HG02938 (cell line): Measurements from ENCODE around the gene FOXI3.
"Not testable (repeated sequence)": the region's sequence is repeated elsewhere in the genome, so short reads cannot be mapped to it uniquely, and the experiment has no call there.

ENCODE experiments used
- ATAC-seq: cut with Tn5 transposase; IDR thresholded peaks from one replicate; pipeline ENCODE4 v1.9.1; 2021; ENCODE audit warnings: mild to moderate bottlenecking, moderate library complexity; ENCODE audit not compliant: unreplicated experiment

The FOXI3 gene

DNA sequence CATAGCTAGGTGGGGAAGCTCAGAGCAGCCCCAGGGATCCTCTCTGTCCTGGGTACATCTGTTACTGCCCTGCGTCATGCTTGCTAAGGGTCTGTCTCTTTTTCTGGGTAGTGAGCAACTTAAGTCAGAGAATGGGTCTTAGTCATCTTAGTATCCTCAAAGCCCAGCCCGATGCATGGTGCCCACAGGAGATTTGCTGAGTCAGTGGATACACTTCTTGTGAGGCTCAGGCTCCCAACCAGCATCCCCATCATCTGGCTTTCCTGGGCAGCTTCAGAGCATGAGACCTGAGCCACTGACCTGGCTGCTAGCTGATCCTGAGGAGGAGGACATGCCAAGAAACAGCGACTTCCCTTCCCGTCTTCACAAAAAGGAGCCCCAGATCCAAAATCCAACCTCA is 10.0 kb downstream of the FOXI3 start:
- no peak for ATAC-seq

DNA sequence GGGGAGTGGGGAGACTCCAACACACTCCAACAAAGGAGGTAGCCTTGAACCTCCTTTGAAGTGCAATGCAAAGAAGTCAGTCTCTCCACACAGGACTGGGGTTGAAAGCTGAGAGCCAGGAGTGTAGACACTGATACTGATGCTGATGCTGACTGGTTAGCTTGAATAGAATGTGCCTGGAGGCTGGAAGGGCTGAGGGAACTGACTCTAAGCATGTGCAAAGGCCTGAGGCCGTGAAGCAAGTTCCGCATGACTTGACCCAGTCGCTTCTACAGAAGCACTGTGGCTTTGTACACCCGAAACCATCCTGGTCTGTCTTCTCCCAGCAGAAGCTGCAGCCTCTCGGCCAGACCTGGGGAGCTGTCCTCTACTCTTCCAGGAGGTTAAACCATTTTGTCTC is 10.4 kb downstream of the FOXI3 start:
- no peak for ATAC-seq

DNA sequence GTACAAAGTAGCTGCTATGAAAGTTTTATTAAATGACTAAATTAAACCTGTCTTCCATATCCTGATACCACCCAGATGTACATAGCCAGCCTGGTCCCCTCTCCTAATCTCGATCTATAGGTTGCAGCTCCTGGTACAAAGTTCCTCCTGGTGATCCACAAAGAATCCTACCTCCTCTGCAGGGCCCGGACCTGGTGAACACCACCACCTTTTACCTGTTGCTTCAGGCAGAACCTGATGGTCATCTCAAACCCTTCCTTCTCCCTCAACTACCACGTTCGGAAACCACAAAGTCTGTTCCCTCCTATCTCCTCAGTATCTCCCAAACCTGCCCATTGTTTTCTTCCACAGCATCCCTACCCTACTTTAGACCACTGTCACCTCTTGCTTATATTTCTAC is 15.5 kb downstream of the FOXI3 start:
- no peak for ATAC-seq

DNA sequence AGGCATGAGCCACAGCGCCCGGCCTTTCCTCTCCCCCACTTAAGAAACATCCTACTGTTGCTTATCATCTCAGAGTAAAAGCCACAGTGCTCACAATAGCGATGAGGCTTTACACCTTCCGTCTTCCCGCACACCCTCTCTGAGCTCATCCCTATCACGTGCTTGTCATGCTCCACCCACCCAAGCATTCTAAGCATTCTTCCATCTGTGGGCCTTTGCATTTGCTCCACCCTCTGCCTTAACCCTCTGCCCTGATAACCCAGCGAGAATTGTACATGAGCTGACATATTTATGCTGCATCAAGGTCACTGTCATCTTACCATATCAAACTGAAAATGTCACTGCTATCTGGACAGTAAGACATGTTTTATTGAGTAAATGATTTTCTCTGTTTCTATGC is 22.6 kb downstream of the FOXI3 start:
- no peak for ATAC-seq

DNA sequence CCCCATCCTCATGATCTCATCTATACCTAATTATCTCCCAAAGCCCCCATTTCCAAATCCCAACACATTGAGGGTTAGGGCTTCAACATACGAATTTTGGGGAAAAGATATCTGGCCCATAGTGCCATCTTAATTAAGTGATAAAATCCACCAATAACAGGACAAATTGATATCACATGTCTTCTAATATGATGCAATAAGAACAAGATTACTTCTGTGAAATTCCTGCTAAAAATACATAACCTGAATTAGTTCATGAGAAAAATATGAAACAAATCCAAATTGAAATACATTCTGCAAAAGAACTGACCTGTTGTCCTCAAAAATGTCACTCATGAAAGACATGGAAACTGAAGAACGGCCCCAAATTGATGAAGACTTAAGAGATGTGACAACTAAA is 28.8 kb downstream of the FOXI3 start:
- ATAC-seq, result no peak

DNA sequence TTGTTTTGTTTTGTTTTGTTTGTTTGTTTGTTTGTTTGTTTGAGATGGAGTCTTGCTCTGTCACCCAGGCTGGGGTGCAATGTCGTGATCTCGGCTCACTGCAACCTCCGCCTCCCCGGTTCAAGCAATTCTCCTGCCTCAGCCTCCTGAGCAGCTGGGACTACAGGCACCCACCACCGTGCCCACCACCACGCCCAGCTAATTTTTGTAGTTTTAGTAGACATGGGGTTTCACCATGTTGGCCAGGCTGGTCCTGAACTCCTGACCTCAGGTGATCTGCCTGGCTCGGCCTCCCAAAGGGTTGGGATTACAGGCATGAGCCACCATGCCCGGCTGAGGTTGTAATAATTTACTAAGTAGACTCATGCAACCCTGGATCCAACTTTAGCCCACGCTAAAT is 33.4 kb downstream of the FOXI3 start:
- not testable (repeated sequence) for ATAC-seq

DNA sequence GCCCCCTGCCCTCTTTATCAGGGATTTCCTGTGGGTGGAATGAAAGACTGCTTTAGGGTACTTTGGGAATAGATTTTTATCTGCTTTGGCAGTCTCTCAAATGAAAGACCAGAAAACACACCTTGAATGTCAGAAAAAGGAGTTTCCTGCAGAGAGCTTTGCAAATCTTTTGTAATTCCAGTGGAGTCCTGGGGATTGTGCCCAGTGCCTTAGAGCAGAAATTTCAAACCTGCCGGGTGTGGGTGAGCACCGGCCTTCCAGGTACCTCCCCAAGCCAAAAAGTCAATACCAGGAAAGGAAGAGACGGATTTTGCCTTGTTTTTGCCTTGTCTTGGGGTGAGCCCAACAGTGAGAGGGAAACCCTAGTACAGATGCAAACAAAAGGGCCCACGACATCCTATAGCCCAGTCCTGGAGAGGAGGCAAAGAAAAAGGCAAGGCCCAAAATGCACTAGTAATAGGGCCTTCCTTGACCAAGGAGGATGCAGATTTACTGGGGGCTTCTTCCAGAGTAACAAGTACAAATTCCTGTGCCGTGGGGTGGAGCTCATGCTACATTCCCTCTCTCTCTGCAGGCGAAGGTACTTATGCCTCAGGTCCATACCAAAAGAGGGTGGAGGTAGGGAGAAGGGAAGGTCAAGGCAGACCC is 36.4 kb downstream of the FOXI3 start:
- ATAC-seq, result no peak

DNA sequence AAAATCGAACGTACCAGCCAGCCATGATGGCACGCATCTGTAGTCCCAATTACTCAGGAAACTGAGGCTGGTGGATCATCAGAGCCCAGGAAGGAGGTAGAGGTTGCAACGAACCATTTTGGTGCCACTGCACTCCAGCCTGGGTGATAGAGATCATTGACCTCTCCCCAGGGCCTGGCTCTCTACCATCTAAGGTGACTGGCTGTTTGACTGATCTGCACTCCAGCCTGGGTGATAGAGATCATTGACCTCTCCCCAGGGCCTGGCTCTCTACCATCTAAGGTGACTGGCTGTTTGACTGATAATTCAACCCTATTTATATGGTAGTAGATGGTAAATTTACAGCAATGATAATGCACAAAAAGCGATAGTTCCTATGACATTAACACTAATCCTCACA is 43.6 kb downstream of the FOXI3 start:
- ATAC-seq, result not testable (repeated sequence)

DNA sequence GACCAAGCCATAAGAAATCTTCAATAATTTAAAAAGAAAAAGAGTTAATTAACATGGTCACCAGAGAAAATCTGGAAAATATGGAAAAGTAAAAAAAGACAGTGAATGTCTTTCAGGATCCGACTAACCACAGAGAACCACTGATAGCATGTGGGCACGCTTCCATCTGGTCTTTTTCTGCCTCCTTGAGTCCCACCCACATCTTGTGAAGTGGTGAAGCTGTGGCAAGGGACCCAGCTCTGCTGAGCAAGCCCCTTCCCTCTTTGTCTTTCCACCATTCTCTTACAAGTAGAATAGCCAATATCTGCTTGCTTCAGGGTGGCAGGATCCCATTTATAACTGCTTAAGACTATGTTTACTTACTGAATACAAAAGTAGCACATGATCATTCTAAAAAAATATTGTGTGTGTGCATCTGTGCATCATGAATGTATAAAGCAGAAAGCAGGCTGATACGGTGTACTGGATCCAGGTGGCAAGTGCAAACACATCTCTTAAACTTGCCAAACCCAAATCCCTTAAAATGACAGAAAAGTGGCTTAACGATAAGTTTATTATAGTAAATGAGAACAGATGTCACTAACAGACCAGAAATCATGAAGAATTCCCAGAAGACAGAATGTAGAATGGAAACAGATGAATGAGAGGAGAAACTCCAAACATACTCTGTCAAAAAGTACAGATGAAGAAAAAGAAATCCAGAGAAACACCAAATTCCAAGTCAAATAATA is 52.3 kb downstream of the FOXI3 start:
- no peak for ATAC-seq

DNA sequence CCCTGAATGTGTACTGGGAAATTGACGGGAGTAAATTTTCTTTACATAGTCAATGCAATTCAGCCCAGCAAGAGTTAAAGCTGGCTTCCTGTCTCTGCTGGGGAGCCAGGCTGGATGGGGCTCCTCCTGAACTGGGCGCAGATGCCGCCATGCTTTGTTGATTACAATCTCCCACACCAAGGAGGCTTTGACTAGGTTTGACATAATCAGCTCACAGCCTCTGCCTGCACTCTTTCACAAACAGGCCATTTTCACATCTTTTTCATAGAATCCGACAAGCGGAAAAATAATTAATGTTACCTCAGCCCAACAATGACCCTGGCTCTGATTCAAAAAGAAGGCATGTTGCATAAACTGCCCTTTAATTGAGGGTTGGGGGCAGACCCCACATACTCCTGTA is 54.3 kb downstream of the FOXI3 start:
- ATAC-seq, result no peak
